ENCODE results near the gene SKI. TPM values are rescaled to one million over a fixed set of nuclear protein-coding genes. Genes with fewer than 3 reads are reported as not detected.
"Not testable (repeated sequence)": the region's sequence is repeated elsewhere in the genome, so short reads cannot be mapped to it uniquely, and the experiment has no call there.

The SKI gene
- total RNA-seq, 1 experiment from 2014 or later = 53.7 TPM

DNA sequence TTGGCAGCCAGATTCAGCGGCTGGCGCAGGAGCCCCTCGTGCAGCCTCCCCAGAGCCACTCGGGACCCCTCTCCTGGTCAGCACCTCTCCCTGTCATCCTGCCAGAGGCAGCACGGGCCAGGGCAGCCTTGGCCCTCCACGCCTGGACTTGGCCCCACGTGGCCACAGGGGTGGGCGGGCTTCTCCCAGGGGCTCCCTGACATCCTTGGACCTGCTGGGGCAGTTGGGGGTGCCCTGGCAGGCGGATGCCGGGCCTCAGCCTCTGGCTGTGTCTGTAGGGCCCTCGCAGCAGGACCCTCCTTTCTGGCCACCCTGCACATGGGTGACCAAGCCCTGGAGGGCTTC lies 103.1 kb downstream of the SKI start:
- CTCF ChIA-PET = no interaction called here
- peaks cover 8% of the 10 kb centered on the region for H3K27me3 Mint-ChIP-seq (ENCODE audit: insufficient read depth, unreplicated experiment)
- intact Hi-C loops (cut with micrococcal nuclease) = no loop called here
- no TSS peak for BruUV-seq (replicated peaks)
- TF ChIP-seq CTCF (IDR thresholded peaks at IDR 0.05; ENCODE audit: unreplicated experiment) = no peak
- H3K4me1 Mint-ChIP-seq (ENCODE audit: insufficient read depth, unreplicated experiment) = no peaks in the 10 kb centered on the region
- H3K9me3 Mint-ChIP-seq (ENCODE audit: unreplicated experiment) = no peaks in the 10 kb centered on the region
- H3K4me3 Mint-ChIP-seq (ENCODE audit: unreplicated experiment) = no peak overlapping the region
- H3K27ac Mint-ChIP-seq (ENCODE audit: low read depth, unreplicated experiment) = no peak overlapping the region
- H3K36me3 Mint-ChIP-seq (ENCODE audit: insufficient read depth, unreplicated experiment) = no peaks in the 10 kb centered on the region
- POLR2A ChIA-PET = no interaction called here
- DNase-seq (ENCODE audit: unreplicated experiment) = no peak

- H3K9me3 Mint-ChIP-seq (ENCODE audit: unreplicated experiment); BruUV-seq (replicated peaks); DNase-seq (ENCODE audit: unreplicated experiment); H3K27me3 Mint-ChIP-seq (ENCODE audit: insufficient read depth, unreplicated experiment); CTCF ChIA-PET; H3K36me3 Mint-ChIP-seq (ENCODE audit: insufficient read depth, unreplicated experiment); H3K27ac Mint-ChIP-seq (ENCODE audit: low read depth, unreplicated experiment); POLR2A ChIA-PET; H3K4me3 Mint-ChIP-seq (ENCODE audit: unreplicated experiment); intact Hi-C loops (cut with micrococcal nuclease); H3K4me1 Mint-ChIP-seq (ENCODE audit: insufficient read depth, unreplicated experiment): not testable (repeated sequence)
Observed at GRCh38 chr1:2331580-2331979, 103.5 kb downstream of the SKI start.

GRCh38 chr1:2334366-2334765 lies 106.2 kb downstream of the SKI start:
- no peak for TF ChIP-seq CTCF (IDR thresholded peaks at IDR 0.05; ENCODE audit: unreplicated experiment)
- intact Hi-C loops (cut with micrococcal nuclease) = no loop called here
- DNase-seq (ENCODE audit: unreplicated experiment) = no peak
- Mint-ChIP-seq H3K9me3 (ENCODE audit: unreplicated experiment) (no peaks in the 10 kb centered on the region), H3K4me3 (ENCODE audit: unreplicated experiment) (no peak overlapping the region), H3K36me3 (ENCODE audit: insufficient read depth, unreplicated experiment) (no peaks in the 10 kb centered on the region), H3K4me1 (ENCODE audit: insufficient read depth, unreplicated experiment) (no peaks in the 10 kb centered on the region), H3K27ac (ENCODE audit: low read depth, unreplicated experiment) (no peak overlapping the region), H3K27me3 (ENCODE audit: insufficient read depth, unreplicated experiment) (peaks cover 3% of the 10 kb centered on the region)
- no TSS peak for BruUV-seq (replicated peaks)
- ChIA-PET CTCF (no interaction called here), POLR2A (no interaction called here)

DNA sequence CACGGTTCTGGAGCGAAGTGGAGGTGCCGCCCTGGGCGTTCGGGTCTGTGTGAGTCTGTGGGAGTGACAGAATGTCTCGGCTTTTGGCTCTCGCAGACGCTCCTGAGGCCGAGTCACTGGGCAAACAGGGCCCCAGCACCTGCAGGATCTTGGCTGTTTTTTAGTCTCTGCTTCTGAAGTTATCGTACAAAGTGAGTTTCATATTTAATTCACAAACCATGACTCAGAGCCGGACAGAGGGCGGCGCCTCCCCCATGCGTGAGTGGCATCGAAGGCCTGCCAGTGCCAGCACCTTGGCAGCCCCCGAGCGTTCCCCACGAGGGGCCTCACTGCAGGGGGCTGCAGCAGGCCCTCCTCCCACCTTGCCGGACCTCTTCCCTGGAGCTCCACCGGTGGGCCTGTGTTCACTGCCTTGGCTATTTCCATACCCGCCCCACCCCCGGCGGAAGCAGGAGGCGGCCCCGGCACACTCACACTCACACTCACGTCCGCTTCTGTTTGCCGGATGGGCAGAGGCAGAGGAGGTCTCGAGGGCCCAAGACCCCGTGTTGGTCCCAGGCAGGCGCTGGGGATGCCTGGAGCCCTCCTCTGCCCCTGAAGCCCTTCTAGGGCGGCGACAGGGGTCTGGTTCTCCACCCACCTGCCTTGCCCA lies 106.9 kb downstream of the SKI start:
- H3K4me3 Mint-ChIP-seq (ENCODE audit: unreplicated experiment) = no peak overlapping the region
- intact Hi-C loops (cut with micrococcal nuclease) = no loop called here
- BruUV-seq (replicated peaks) = no TSS peak
- H3K27ac Mint-ChIP-seq (ENCODE audit: low read depth, unreplicated experiment) = no peak overlapping the region
- peaks cover 9% of the 10 kb centered on the region for H3K27me3 Mint-ChIP-seq (ENCODE audit: insufficient read depth, unreplicated experiment)
- ChIA-PET POLR2A (interaction anchor here (0.6 kb wide), 1 partner anchor 162 kb away, joined by 3 read pairs; no protein-coding TSS in a partner anchor), CTCF (no interaction called here)
- TF ChIP-seq CTCF (IDR thresholded peaks at IDR 0.05; ENCODE audit: unreplicated experiment) = no peak
- H3K4me1 Mint-ChIP-seq (ENCODE audit: insufficient read depth, unreplicated experiment) = no peaks in the 10 kb centered on the region
- no peaks in the 10 kb centered on the region for H3K9me3 Mint-ChIP-seq (ENCODE audit: unreplicated experiment)
- DNase-seq (ENCODE audit: unreplicated experiment) = no peak
- no peaks in the 10 kb centered on the region for H3K36me3 Mint-ChIP-seq (ENCODE audit: insufficient read depth, unreplicated experiment)

Measured in MCF 10A (cell line).